IMR-90 (cell line): Measurements from ENCODE around the gene HMCN1. TPM values are rescaled to one million over a fixed set of nuclear protein-coding genes. Genes with fewer than 3 reads are reported as not detected.

Experiments used
- ATAC-seq: fragments of 200-7000 bp; cut with Tn5 transposase; 2 replicates; pipeline ENCODE4 v1.9.1; 2020; ENCODE audit warnings: low read depth, mild to moderate bottlenecking, moderate library complexity
- BruUV-seq: library from RNA; stranded (reverse); fragments of 400-500 nt; replicated peaks from 2 replicates; lab custom pipeline; 2021; lab: Mats Ljungman, UMichigan
- CTCF ChIA-PET: fragments of 300-600 bp; formaldehyde crosslinking; extraction: SDS; loops from one replicate; lab custom pipeline; 2021; ENCODE audit warnings: antibody characterized with exemption; lab: Yijun Ruan, JAX
- POLR2A ChIA-PET: fragments of 300-600 bp; sonication (Branson Sonifier 250); formaldehyde crosslinking; loops from one replicate; lab custom pipeline; 2022; ENCODE audit warnings: antibody characterized with exemption; ENCODE audit not compliant: unreplicated experiment; lab: Charles Lee
- DNase-seq: peaks from one replicate; pipeline ENCODE4 v3.0.0; 2013
- H2AFZ ChIP-seq: replicated peaks from 2 replicates; pipeline ENCODE3; 2013; ENCODE audit warnings: low read length, mild to moderate bottlenecking; ENCODE audit not compliant: poor library complexity
- H2AK5ac ChIP-seq: 2 replicates; pipeline ENCODE4 v1.6.1; 2013; ENCODE audit warnings: low read depth, low read length, inconsistent platforms
- H2AK9ac ChIP-seq: replicated peaks from 2 replicates; pipeline ENCODE3; 2013; ENCODE audit warnings: mild to moderate bottlenecking, low read depth, low read length, moderate library complexity; ENCODE audit not compliant: poor library complexity
- H2BK120ac ChIP-seq: 2 replicates; pipeline ENCODE4 v1.6.1; 2013; ENCODE audit warnings: low read depth, low read length, inconsistent platforms
- H2BK15ac ChIP-seq: 3 replicates; pipeline ENCODE4 v1.6.1; 2013; ENCODE audit warnings: low read depth, low read length, inconsistent platforms
- H2BK20ac ChIP-seq: 2 replicates; pipeline ENCODE4 v1.6.1; 2013; ENCODE audit warnings: low read depth, mild to moderate bottlenecking, inconsistent platforms, low read length, moderate library complexity
- H2BK5ac ChIP-seq: 2 replicates; pipeline ENCODE4 v1.6.1; 2013; ENCODE audit warnings: mild to moderate bottlenecking, low read depth, low read length, inconsistent platforms; ENCODE audit not compliant: poor library complexity, severe bottlenecking
- H3K14ac ChIP-seq: replicated peaks from 2 replicates; pipeline ENCODE4 v1.6.1; 2013; ENCODE audit warnings: low read depth, low read length, inconsistent platforms
- H3K18ac ChIP-seq: 2 replicates; pipeline ENCODE4 v1.6.1; 2013; ENCODE audit warnings: low read depth, low read length, control low read depth
- H3K23ac ChIP-seq: 2 replicates; pipeline ENCODE4 v1.6.1; 2013; ENCODE audit warnings: low read depth, low read length, inconsistent platforms
- H3K27ac ChIP-seq: 2 replicates; pipeline ENCODE4 v1.5.1; 2013; ENCODE audit warnings: mild to moderate bottlenecking, control low read depth, low read length; ENCODE audit not compliant: insufficient read depth
- H3K27me3 ChIP-seq: 2 replicates; pipeline ENCODE4 v1.6.1; 2013; ENCODE audit warnings: low read length; ENCODE audit not compliant: control insufficient read depth, insufficient read depth
- H3K36me3 ChIP-seq: 2 replicates; pipeline ENCODE4 v1.6.1; 2013; ENCODE audit warnings: low read length, mixed read lengths; ENCODE audit not compliant: control insufficient read depth, insufficient read depth
- H3K4ac ChIP-seq: 2 replicates; pipeline ENCODE4 v1.6.1; 2013; ENCODE audit warnings: low read depth, low read length, inconsistent platforms
- H3K4me1 ChIP-seq: 2 replicates; pipeline ENCODE4 v1.6.1; 2013; ENCODE audit warnings: low read length, mixed read lengths; ENCODE audit not compliant: control insufficient read depth, insufficient read depth
- H3K4me2 ChIP-seq: 2 replicates; pipeline ENCODE4 v1.6.1; 2013; ENCODE audit warnings: low read depth, mild to moderate bottlenecking, control low read depth, low read length, moderate library complexity
- H3K4me3 ChIP-seq: 2 replicates; pipeline ENCODE4 v1.5.1; 2013; ENCODE audit warnings: low read depth, mild to moderate bottlenecking, control low read depth, low read length, moderate library complexity; ENCODE audit not compliant: insufficient read depth
- H3K56ac ChIP-seq: 2 replicates; pipeline ENCODE4 v1.6.1; 2013; ENCODE audit warnings: low read length, inconsistent platforms; ENCODE audit not compliant: insufficient read depth; ENCODE audit errors: extremely low read depth
- H3K79me1 ChIP-seq, 2 experiments: 2 replicates each; pipeline ENCODE4 v1.6.1; 2013; ENCODE audit warnings: low read length in 2 of 2, inconsistent platforms in 1 of 2, low read depth in 1 of 2
- H3K9ac ChIP-seq: 2 replicates; pipeline ENCODE4 v1.6.1; 2013; ENCODE audit warnings: low read depth, low read length, control low read depth
- H3K9me1 ChIP-seq: 2 replicates; pipeline ENCODE4 v1.6.1; 2013; ENCODE audit warnings: low read length, inconsistent platforms; ENCODE audit not compliant: insufficient read depth
- H3K9me3 ChIP-seq: 2 replicates; pipeline ENCODE4 v1.6.1; 2013; ENCODE audit warnings: low read length; ENCODE audit not compliant: control insufficient read depth, insufficient read depth
- H4K20me1 ChIP-seq: 2 replicates; pipeline ENCODE4 v1.6.1; 2013; ENCODE audit warnings: low read length, inconsistent platforms; ENCODE audit not compliant: insufficient read depth
- H4K5ac ChIP-seq: 2 replicates; pipeline ENCODE4 v1.6.1; 2013; ENCODE audit warnings: mild to moderate bottlenecking, low read depth, low read length, control low read depth
- H4K8ac ChIP-seq, 2 experiments: 2 replicates each; pipeline ENCODE4 v1.6.1; 2013; ENCODE audit warnings: low read depth in 2 of 2, low read length in 2 of 2, control low read depth in 1 of 2, inconsistent platforms in 1 of 2
- H4K91ac ChIP-seq: 2 replicates; pipeline ENCODE4 v1.6.1; 2013; ENCODE audit warnings: low read depth, low read length, inconsistent platforms; ENCODE audit not compliant: insufficient read depth
- BHLHE40 ChIP-seq: fragments of 150-350 bp; IDR thresholded peaks from 2 replicates; pipeline ENCODE4 v1.6.1; 2016; ENCODE audit warnings: mild to moderate bottlenecking, low read depth, low read length
- CEBPB ChIP-seq: IDR thresholded peaks from 2 replicates; pipeline ENCODE4 v1.6.1; 2012; ENCODE audit warnings: low read depth, low read length, improper control_type of control experiment
- CHD1 ChIP-seq: IDR thresholded peaks from 2 replicates; pipeline ENCODE4 v1.6.1; 2012; ENCODE audit warnings: low read depth, low read length, improper control_type of control experiment
- CTCF ChIP-seq: conservative IDR thresholded peaks from 2 replicates; pipeline ENCODE4 v1.5.1; 2012; ENCODE audit warnings: mild to moderate bottlenecking, low read depth, low read length, improper control_type of control experiment
- FOS ChIP-seq: fragments of 150-350 bp; IDR thresholded peaks from 2 replicates; pipeline ENCODE4 v1.6.1; 2016; ENCODE audit warnings: low read depth, low read length
- MAFK ChIP-seq: IDR thresholded peaks from 2 replicates; pipeline ENCODE4 v1.6.1; 2012; ENCODE audit warnings: low read depth, low read length, improper control_type of control experiment
- MXI1 ChIP-seq: IDR thresholded peaks from 2 replicates; pipeline ENCODE4 v1.6.1; 2012; ENCODE audit warnings: low read depth, mild to moderate bottlenecking, low read length, moderate library complexity, borderline replicate concordance
- RCOR1 ChIP-seq: IDR thresholded peaks from 2 replicates; pipeline ENCODE4 v1.6.1; 2012; ENCODE audit warnings: mild to moderate bottlenecking, low read length, improper control_type of control experiment; ENCODE audit not compliant: insufficient replicate concordance
- RFX5 ChIP-seq: IDR thresholded peaks from 2 replicates; pipeline ENCODE4 v1.8.0; 2012; ENCODE audit warnings: low read depth, mild to moderate bottlenecking, low read length, moderate library complexity
- SMC3 ChIP-seq: fragments of 150-350 bp; IDR thresholded peaks from 2 replicates; pipeline ENCODE4 v1.6.1; 2016; ENCODE audit warnings: low read depth, mild to moderate bottlenecking, antibody characterized with exemption, low read length, moderate library complexity
- WGBS, 2 experiments: methylation state at CpG; one replicate each; pipeline versions ENCODE4 v1.1.5 to v1.1.7; 2013; ENCODE audit warnings: missing lambda C conversion rate in 2 of 2; ENCODE audit not compliant: insufficient read length in 1 of 2; ENCODE audit errors: extremely low coverage in 2 of 2; 5-methylcytosine and 5-hydroxymethylcytosine counted together
- dilution Hi-C: fragments of 300-500 bp; cut with HindIII; formaldehyde crosslinking; loops from one replicate; pipeline ENCODE4 v1.14.3; 2018; ENCODE audit warnings: low sequenced_read_pairs; ENCODE audit not compliant: unreplicated experiment
- in situ Hi-C: fragments of 300-500 bp; cut with MboI; formaldehyde crosslinking; loops from 3 replicates; pipeline ENCODE4 v1.14.3; 2019; ENCODE audit warnings: low sequenced_read_pairs, inconsistent platforms, mixed read lengths
- intact Hi-C: fragments of 100-400 bp; cut with micrococcal nuclease; formaldehyde crosslinking; loops from 2 replicates; pipeline ENCODE4 v1.10.0; 2022
- polyA plus RNA-seq, 3 experiments: library from polyadenylated mRNA; depleted of rRNA; stranded (reverse); fragments of >200 nt; gene quantifications; 2 replicates each; pipeline ENCODE4 v1.2.3, GENCODE V29; 2012; ENCODE audit warnings: low replicate concordance in 1 of 3
- total RNA-seq: library from RNA; depleted of rRNA; stranded (reverse); fragments of >200 nt; gene quantifications from 2 replicates; pipeline ENCODE4 v1.2.3, GENCODE V29; 2012

Gene HMCN1
- total and polyA plus RNA-seq, 2 of the 4 experiments (the other 2 are of a cell fraction) = 6.1 to 11.7 TPM

DNA sequence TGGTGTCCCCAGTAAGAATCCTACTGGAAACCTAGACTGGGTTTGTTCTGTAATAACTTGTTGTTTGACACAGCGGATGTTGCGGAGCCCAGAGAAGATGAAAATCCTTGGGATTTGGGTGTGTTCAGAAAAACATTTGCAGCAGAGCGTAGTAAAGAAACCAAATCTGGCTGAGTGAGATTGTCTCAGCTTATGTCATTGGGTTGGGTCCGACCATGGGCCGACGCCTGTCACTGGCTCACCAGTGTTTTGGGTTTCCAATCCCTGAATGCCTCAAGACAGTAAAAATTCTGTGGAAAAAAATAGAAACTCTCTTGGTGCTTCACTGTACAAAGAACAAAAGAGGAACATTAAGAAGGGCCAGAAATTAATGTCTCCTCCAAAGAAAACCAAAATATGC, 494.6 kb downstream of the HMCN1 start:
- H3K56ac ChIP-seq = no peak overlapping the region
- dilution Hi-C loops (no loop called here), intact Hi-C loops (no loop called here), in situ Hi-C loops (no loop called here)
- no peak overlapping the region for H2AK9ac ChIP-seq
- H3K9me3 ChIP-seq = no peaks in the 10 kb centered on the region
- no peaks in the 10 kb centered on the region for H3K27me3 ChIP-seq
- POLR2A ChIA-PET = no interaction called here
- H3K4ac ChIP-seq = no peak overlapping the region
- no peak overlapping the region for H2BK120ac ChIP-seq
- H3K4me2 ChIP-seq = no peak overlapping the region
- no peak overlapping the region for H4K91ac ChIP-seq
- no peaks in the 10 kb centered on the region for H3K79me1 ChIP-seq
- H2BK20ac ChIP-seq = no peak overlapping the region
- H3K9me1 ChIP-seq = no peaks in the 10 kb centered on the region
- no peak overlapping the region for H3K4me3 ChIP-seq
- H2AFZ ChIP-seq = no peak overlapping the region
- no peak overlapping the region for H4K5ac ChIP-seq
- H2BK15ac ChIP-seq = no peak overlapping the region
- H3K36me3 ChIP-seq = no peaks in the 10 kb centered on the region
- ATAC-seq = no peak
- H4K8ac ChIP-seq = no peak overlapping the region
- no CpG with 5 or more reads among the region's 6 CpGs for WGBS, 2 experiments
- H2AK5ac ChIP-seq = no peak overlapping the region
- no peak for TF ChIP-seq CEBPB
- no peak for TF ChIP-seq SMC3
- no peak for TF ChIP-seq MAFK
- no peak for TF ChIP-seq MXI1
- no peak for TF ChIP-seq CTCF
- no peak for TF ChIP-seq CHD1
- no peak for TF ChIP-seq RFX5
- no peak for TF ChIP-seq FOS
- no peak for TF ChIP-seq RCOR1
- no peak for TF ChIP-seq BHLHE40
- H2BK5ac ChIP-seq = no peak overlapping the region
- H3K14ac ChIP-seq = no peak overlapping the region
- H3K18ac ChIP-seq = no peak overlapping the region
- CTCF ChIA-PET = no interaction called here
- BruUV-seq = no TSS peak
- H3K23ac ChIP-seq = no peak overlapping the region
- no peaks in the 10 kb centered on the region for H4K20me1 ChIP-seq
- H3K4me1 ChIP-seq = no peaks in the 10 kb centered on the region
- no peak overlapping the region for H3K9ac ChIP-seq
- DNase-seq = no peak
- H3K27ac ChIP-seq = no peak overlapping the region
